Subcutaneous abdominal adipose tissue (tissue), 5 donors: ENCODE data around the gene CCT4.
"Not testable (repeated sequence)": the region's sequence is repeated elsewhere in the genome, so short reads cannot be mapped to it uniquely, and the experiment has no call there.

Experiments
- H3K27ac ChIP-seq: one replicate; pipeline ENCODE4 v1.7.0; 2013; ENCODE audit warnings: low read depth, mild to moderate bottlenecking, inconsistent platforms, low read length, moderate library complexity
- H3K27me3 ChIP-seq, 5 donors: one replicate each; pipeline ENCODE4 v1.7.0; 2013; ENCODE audit warnings: low read length in 5 of 5, inconsistent platforms in 1 of 5; ENCODE audit not compliant: control insufficient read depth in 5 of 5, insufficient read depth in 4 of 5
- H3K36me3 ChIP-seq, 5 donors: one replicate each; pipeline ENCODE4 v1.7.0; 2013; ENCODE audit warnings: low read length in 5 of 5; ENCODE audit not compliant: control insufficient read depth in 5 of 5, insufficient read depth in 5 of 5
- H3K4me1 ChIP-seq, 5 donors: one replicate each; pipeline ENCODE4 v1.7.0; 2013; ENCODE audit warnings: low read length in 5 of 5, mild to moderate bottlenecking in 3 of 5, moderate library complexity in 1 of 5; ENCODE audit not compliant: control insufficient read depth in 5 of 5, insufficient read depth in 5 of 5
- H3K4me3 ChIP-seq, 5 donors: one replicate each; pipeline ENCODE4 v1.7.0; 2013; ENCODE audit warnings: low read length in 5 of 5, low read depth in 1 of 5
- H3K9ac ChIP-seq, 5 donors: one replicate each; pipeline ENCODE4 v1.7.0; 2013; ENCODE audit warnings: low read length in 5 of 5, mild to moderate bottlenecking in 4 of 5, moderate library complexity in 3 of 5
- H3K9me3 ChIP-seq, 5 donors: one replicate each; pipeline ENCODE4 v1.7.0; 2013; ENCODE audit warnings: low read length in 5 of 5; ENCODE audit not compliant: control insufficient read depth in 5 of 5
- donor health status: healthy.
- donor health status: healthy.
- donor health status: healthy.
- donor health status: healthy.
- donor health status: healthy.

CCT4 gene

DNA sequence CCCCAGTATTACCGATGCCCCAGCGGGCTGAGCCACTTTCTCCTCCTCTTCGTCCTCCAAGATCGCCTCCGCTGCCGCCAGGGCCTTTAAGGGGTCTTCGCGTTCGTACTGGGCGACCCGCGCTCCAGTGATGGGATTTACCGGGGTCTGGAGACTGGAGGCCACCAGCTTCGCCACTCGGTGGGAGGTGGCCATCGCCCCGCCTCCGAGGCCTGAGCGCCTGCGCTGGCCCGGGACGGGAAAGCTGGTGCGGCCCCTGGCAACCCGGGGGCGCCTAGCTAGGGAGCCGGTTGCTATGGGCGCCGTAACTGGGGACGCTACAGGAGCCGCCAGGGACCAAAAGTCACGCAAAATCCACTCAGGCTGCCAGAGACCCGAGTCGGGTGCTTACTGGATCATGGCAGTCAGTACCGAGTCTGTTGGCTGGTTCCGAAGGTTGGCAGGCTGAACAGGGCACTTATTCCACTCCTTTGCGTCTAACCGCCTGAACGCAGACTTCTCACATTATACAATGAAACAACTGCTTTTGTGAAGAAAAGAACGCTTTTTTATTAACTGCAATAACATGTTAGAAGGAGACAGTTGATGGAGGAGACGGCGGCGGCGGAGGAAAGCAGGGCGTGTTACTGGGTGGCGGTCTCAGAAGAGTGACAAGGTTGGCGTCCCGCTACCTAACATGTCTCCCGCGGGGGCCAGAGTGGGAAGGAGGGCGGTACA is 34.5 kb downstream of the CCT4 start, which contains the start of gene FAM161A:
TSS of gene FAM161A (minus strand) at position 214 of the 717 bp plus-strand sequence. CDS start at position 195, 19 bp downstream.
- no peaks in the 10 kb centered on the region for H3K9me3 ChIP-seq
- peak within 1 kb of the TSS; percentile 93 to 99 (median 96) for H3K4me3 ChIP-seq
- H3K27me3 ChIP-seq, result no peaks in the 10 kb centered on the region
- peak within 1 kb of the TSS; percentile 60 for H3K27ac ChIP-seq
- peak within 1 kb of the TSS; percentile 63 to 87 (median 80) for H3K9ac ChIP-seq
- no peaks in the 10 kb centered on the region for H3K36me3 ChIP-seq
- H3K4me1 ChIP-seq, result peaks cover 2 to 26% (median 18%) of the 10 kb centered on the region in 5 donors

DNA sequence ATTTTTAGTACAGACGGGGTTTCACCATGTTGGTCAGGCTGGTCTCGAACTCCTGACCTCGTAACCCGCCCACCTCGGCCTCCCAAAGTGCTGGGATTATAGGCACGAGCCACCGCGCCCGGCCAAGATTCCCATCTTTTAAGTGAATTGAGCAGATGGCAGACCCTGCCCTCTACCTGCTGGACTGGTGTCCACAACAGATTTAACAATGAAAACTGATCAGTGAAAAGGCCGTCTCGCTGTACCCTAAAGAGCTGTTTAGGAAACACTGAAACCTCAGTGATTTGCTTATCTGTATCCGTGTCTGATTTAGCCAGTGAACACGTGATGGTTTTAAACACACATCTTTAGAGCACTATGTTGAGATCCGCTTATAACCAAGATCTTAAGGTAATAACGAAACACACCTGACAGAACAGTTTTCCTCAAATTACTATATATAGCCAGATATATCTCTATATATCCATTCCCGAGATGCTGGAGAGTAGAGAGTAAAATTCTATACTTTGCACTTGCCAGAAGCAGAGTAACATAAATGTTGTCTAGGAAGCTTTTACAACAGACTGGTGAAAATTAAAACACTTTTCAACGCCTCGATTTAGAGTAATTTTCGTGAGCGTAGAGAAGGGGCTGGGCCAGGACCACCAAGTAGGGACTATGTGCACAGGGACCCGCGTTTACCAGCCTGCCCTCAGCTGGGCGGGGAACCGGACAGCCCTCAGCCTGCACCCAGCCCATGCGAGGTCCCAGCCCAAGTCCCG is 35.2 kb downstream of the CCT4 start:
- peak overlapping the region in 4 of 5 donors; percentile 63 to 84 (median 76) for H3K9ac ChIP-seq
- H3K36me3 ChIP-seq, result no peaks in the 10 kb centered on the region
- peak overlapping the region; percentile 60 for H3K27ac ChIP-seq

DNA sequence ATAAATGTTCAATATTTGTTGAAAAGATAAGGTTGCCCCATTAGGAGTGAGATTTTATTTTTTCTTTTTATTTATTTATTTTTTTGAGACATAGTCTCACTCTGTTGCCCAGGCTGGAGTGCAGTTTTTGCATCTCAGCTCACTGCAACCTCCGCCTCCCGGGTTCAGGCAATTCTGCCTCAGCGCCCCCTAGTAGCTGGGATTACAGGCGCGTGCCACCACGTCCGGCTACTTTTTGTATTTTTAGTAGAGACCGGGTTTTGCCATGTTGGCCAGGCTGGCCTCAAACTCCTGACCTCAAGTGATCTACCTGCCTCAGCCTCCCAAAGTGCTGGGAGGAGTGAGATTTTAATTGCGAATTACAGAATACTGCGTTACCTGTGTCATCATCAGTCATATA is 37.2 kb downstream of the CCT4 start:
- not testable (repeated sequence) for H3K9me3 ChIP-seq, H3K36me3 ChIP-seq, H3K27me3 ChIP-seq, H3K27ac ChIP-seq, H3K9ac ChIP-seq, H3K4me3 ChIP-seq
- H3K4me1 ChIP-seq, result peaks cover 2 to 26% (median 18%) of the 10 kb centered on the region in 5 donors

More for the DNA sequence above, 35.2 kb downstream of the CCT4 start:
- H3K9me3 ChIP-seq, result no peaks in the 10 kb centered on the region
- H3K4me1 ChIP-seq, result peaks cover 2 to 26% (median 18%) of the 10 kb centered on the region in 5 donors
- H3K27me3 ChIP-seq, result no peaks in the 10 kb centered on the region
- peak overlapping the region; percentile 72 to 99 (median 95) for H3K4me3 ChIP-seq

DNA sequence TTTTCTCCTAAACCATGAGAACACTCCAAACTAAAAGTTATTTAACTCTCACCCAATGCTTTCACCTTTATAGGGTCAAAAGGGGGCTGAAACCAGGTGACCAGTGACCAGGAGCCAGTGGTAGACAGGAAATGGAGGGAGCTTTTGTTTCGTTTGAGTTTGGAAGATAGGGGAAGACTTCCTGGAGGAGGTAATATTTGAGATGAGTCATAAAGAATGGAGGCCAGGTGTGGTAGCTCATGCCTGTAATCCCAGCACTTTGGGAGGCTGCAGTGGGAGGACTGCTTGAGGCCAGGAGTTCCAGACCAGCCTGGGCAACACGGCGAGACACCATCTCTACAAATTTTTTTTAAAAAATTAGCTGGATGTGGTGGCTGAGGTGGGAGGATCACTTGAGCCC is 43.1 kb downstream of the CCT4 start:
- no peak overlapping the region for H3K27ac ChIP-seq
- no peaks in the 10 kb centered on the region for H3K4me1 ChIP-seq
- no peaks in the 10 kb centered on the region for H3K9me3 ChIP-seq
- no peaks in the 10 kb centered on the region for H3K27me3 ChIP-seq
- no peaks in the 10 kb centered on the region for H3K36me3 ChIP-seq
- H3K4me3 ChIP-seq, result no peak overlapping the region
- no peak overlapping the region for H3K9ac ChIP-seq

DNA sequence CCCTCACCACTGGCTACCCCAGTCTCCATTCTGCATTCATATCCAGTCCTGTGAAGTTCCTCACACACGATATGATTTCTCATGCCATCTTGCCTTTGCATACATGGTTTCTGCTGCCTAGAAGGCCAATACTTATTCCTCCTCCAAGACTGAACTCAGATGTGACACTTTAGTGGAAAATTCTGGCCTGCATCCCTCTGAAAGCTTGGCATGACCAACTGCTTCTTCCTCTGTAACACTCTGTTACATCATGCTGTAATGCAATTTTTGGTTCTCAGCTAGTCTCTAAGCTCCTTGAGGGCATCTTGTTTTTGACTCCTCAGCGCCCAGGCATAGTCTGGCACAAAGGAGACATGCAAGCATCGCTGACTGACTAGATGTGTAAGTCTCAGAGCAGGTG is 47.2 kb downstream of the CCT4 start:
- no peak overlapping the region for H3K4me3 ChIP-seq
- no peaks in the 10 kb centered on the region for H3K9me3 ChIP-seq

DNA sequence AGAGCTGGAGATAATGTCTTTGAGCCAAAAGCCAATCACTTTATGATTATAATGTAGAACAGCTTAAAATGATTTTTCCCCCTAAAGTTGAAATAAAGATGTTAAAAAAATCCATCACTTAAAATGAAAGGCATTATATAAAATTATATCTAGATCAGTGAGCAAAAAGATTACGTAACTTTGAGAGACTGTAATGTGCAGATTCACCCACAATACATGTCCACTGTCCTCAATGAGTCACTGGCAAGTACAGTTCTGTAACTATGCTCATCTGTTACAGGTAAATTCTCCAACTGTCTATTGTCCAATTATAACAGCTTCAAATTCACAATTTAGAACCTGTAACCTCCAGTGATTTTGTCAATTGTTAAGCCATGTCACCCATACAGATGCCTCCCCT is 53.6 kb downstream of the CCT4 start:
- H3K4me3 ChIP-seq, result no peak overlapping the region
- H3K9me3 ChIP-seq, result no peaks in the 10 kb centered on the region
- no peaks in the 10 kb centered on the region for H3K27me3 ChIP-seq
- H3K4me1 ChIP-seq, result no peaks in the 10 kb centered on the region
- H3K27ac ChIP-seq, result no peak overlapping the region
- H3K36me3 ChIP-seq, result no peaks in the 10 kb centered on the region
- no peak overlapping the region for H3K9ac ChIP-seq

More for the DNA sequence above, 47.2 kb downstream of the CCT4 start:
- no peak overlapping the region for H3K9ac ChIP-seq
- H3K36me3 ChIP-seq, result no peaks in the 10 kb centered on the region
- H3K27ac ChIP-seq, result no peak overlapping the region
- no peaks in the 10 kb centered on the region for H3K27me3 ChIP-seq
- H3K4me1 ChIP-seq, result no peaks in the 10 kb centered on the region

DNA sequence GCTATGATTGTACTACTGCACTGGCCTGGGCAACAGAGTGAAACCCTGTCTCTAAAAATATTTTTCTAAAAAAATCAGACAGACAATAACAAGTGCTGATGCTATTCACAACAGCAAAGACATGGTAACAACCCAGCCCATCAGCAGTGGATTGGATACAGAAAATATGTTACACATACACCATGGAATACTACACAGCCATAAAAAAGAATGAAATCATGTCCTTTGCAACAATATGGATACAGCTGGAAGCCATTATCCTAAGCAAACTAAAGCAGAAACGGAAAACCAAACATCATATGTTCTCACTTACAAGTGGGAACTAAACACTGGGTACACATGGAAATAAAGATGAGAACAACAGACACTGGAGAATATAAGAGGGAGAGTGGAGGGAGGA is 54.5 kb downstream of the CCT4 start:
- no peak overlapping the region for H3K9ac ChIP-seq
- H3K4me1 ChIP-seq, result no peaks in the 10 kb centered on the region
- no peak overlapping the region for H3K4me3 ChIP-seq
- no peaks in the 10 kb centered on the region for H3K27me3 ChIP-seq
- no peaks in the 10 kb centered on the region for H3K36me3 ChIP-seq
- no peaks in the 10 kb centered on the region for H3K9me3 ChIP-seq
- no peak overlapping the region for H3K27ac ChIP-seq

DNA sequence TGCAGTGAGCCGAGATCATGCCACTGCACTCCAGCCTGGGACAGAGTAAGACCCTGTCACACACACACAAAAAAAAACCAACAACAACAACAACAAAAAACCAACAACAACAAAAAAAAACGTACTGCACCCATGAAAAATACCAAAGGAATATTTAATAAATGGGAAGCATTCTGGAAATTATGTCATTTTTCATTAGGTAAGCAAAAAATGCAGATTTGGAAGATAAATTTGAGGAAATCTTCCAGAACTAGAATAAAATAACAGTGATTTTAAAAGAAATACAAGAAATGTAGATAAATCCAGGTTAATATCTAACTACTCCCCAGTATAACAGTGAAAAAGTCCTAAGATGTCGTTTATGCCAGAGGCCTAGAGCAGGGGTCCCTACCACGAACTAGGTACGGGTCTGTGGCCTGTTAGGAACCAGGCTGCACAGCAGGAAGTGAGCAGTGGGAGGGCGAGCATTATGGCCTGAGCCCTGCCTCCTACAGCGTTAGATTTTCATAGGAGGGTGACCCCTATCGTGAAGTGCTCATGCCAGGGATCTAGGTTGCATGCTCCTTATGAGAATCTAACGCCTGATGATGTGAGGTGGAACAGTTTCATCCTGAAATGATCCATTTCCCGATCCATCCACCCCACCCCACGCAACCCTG is 56.1 kb downstream of the CCT4 start:
- Histone ChIP-seq H3K36me3 (no peaks in the 10 kb centered on the region), H3K9me3 (no peaks in the 10 kb centered on the region), H3K27me3 (no peaks in the 10 kb centered on the region), H3K9ac (no peak overlapping the region), H3K4me1 (peaks cover 0 to 5% (median 2%) of the 10 kb centered on the region in 5 donors), H3K27ac (no peak overlapping the region), H3K4me3 (no peak overlapping the region)

DNA sequence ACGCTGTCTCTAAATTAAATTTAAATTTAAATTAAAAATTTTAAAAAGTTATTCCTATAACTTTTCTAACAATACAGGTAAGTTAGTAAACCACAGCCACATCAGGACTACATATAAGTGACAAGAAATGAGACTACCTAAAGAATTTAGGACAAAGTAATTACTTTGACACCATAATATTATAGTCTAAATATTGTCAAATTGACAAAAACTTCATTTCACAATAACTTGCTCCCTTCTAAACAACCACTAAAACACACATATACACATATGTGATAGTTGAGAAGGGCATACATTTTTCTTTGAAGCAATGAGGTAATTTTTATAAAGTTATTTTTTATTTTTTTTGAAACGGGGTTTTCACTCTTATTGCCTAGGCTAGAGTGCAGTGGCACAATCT is 66.2 kb downstream of the CCT4 start:
- Histone ChIP-seq H3K9me3 (no peaks in the 10 kb centered on the region), H3K27me3 (no peaks in the 10 kb centered on the region), H3K4me3 (no peak overlapping the region), H3K9ac (no peak overlapping the region), H3K4me1 (peaks cover 0 to 4% (median 0%) of the 10 kb centered on the region in 5 donors), H3K36me3 (no peaks in the 10 kb centered on the region), H3K27ac (no peak overlapping the region)
